ENCODE measurements around the gene RFC5.

Gene RFC5

GRCh38 chr12:118025168-118025567 is 8.7 kb downstream of the RFC5 start:
- H3K4me3 ChIP-seq (replicated peaks in 1 of 2; ENCODE audit: low read depth in 2 of 2, low read length in 2 of 2): no peak overlapping the region
- TF ChIP-seq, protein P1, sequence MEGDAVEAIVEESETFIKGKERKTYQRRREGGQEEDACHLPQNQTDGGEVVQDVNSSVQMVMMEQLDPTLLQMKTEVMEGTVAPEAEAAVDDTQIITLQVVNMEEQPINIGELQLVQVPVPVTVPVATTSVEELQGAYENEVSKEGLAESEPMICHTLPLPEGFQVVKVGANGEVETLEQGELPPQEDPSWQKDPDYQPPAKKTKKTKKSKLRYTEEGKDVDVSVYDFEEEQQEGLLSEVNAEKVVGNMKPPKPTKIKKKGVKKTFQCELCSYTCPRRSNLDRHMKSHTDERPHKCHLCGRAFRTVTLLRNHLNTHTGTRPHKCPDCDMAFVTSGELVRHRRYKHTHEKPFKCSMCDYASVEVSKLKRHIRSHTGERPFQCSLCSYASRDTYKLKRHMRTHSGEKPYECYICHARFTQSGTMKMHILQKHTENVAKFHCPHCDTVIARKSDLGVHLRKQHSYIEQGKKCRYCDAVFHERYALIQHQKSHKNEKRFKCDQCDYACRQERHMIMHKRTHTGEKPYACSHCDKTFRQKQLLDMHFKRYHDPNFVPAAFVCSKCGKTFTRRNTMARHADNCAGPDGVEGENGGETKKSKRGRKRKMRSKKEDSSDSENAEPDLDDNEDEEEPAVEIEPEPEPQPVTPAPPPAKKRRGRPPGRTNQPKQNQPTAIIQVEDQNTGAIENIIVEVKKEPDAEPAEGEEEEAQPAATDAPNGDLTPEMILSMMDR (IDR thresholded peaks at IDR 0.05; ENCODE audit: low read depth, low read length): no peak
- no peak for DNase-seq (ENCODE audit: low read depth in 2 of 2)

DNA sequence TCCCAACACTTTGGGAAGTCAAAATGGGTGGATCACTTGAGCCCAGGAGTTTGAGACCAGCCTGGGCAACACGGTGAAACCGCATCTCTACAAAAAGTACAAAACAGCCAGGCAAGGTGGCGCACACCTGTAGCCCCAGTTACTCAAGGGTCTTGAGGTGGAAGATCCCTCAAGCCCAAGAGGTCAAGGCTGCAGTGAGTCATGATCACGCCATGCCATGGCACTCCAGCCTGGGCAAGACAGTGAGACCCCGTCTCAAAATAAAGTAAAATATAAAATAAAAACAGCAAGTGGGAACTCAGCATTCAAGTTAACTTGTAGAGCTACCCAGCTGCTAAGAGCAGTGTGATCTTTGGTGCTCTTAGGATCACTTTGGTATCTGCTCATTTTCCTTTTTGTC is 12.7 kb downstream of the RFC5 start:
- TF ChIP-seq, protein P1 (IDR thresholded peaks at IDR 0.05; ENCODE audit: low read depth, low read length): no peak
- no peak for DNase-seq (ENCODE audit: low read depth in 2 of 2)
- no peak overlapping the region for H3K4me3 ChIP-seq (replicated peaks in 1 of 2; ENCODE audit: low read depth in 2 of 2, low read length in 2 of 2)

DNA sequence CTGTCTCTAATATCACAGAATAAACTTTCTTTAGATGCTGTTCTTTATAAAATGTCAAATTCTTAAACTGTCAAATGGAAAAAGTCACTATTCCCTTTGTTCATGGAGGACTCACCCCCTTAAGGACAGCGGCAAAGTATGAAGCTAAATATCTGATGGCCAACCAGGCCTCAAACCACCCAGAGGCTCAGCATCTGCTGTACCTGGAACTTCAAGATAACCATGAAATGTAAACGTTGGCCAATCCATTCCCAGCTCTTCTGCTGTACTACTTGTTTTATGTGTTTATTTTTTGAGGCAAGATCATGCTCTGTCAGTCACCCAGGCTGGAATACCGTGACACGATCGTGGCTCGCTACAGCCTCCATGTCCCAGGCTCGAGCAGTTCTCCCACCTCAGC is 15.7 kb downstream of the RFC5 start:
- H3K4me3 ChIP-seq (replicated peaks in 1 of 2; ENCODE audit: low read depth in 2 of 2, low read length in 2 of 2): no peak overlapping the region
- TF ChIP-seq, protein P1 (IDR thresholded peaks at IDR 0.05; ENCODE audit: low read depth, low read length): no peak
- DNase-seq (ENCODE audit: low read depth in 2 of 2): no peak

DNA sequence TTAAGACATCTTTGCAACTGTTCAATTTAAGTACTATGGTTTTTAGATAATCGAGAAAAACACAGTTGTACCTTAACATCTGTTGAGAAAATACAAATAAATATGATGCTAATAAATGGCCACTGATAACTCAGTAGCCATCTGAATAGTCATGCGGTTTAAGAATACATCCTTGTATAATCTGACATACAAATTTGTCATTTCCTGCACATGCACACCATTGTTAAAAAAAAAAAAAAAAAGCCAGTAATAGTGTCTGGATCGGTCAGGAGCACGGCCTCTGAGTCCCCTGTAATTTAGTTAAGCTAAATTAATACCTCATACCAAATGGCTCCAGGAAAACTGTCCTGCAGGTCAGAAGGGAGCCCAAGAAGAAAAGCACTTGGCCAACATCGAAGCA is 16.8 kb downstream of the RFC5 start:
- TF ChIP-seq, protein P1 (IDR thresholded peaks at IDR 0.05; ENCODE audit: low read depth, low read length): no peak
- no peak overlapping the region for H3K4me3 ChIP-seq (replicated peaks in 1 of 2; ENCODE audit: low read depth in 2 of 2, low read length in 2 of 2)
- DNase-seq (ENCODE audit: low read depth in 2 of 2): peak in 1 of 2 donors; percentile 43

DNA sequence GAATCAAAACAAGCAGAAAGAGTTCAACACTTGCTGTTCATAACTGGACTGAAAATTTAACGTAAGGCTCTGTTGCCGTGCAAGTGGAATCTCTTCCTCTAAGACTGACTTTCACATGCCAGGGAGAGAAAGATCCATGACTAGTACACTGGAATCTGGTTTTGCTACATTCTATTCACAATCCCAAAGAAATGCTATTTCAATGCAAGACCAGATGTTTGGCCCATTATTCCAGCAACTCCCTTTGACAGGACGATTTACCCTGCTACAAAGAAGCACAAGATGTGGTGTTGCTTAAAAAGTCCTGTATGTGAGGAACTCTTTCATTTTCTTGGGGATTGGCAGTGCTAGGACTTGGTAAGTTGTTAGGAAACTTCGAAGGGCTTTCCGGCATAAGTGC is 17.4 kb downstream of the RFC5 start:
- TF ChIP-seq, protein P1 (IDR thresholded peaks at IDR 0.05; ENCODE audit: low read depth, low read length): no peak
- no peak overlapping the region for H3K4me3 ChIP-seq (replicated peaks in 1 of 2; ENCODE audit: low read depth in 2 of 2, low read length in 2 of 2)
- peak in 1 of 2 donors; percentile 18 for DNase-seq (ENCODE audit: low read depth in 2 of 2)

GRCh38 chr12:118034429-118035189 is 18.1 kb downstream of the RFC5 start:
- DNase-seq (ENCODE audit: low read depth in 2 of 2): peak; percentile 58 to 59
- H3K4me3 ChIP-seq (replicated peaks in 1 of 2; ENCODE audit: low read depth in 2 of 2, low read length in 2 of 2): no peak overlapping the region
- TF ChIP-seq, protein P1 (IDR thresholded peaks at IDR 0.05; ENCODE audit: low read depth, low read length): peak; percentile 34

Data from cardiac fibroblast (primary cell).